K562 (cell line): ENCODE data around the gene USP4. TPM values are rescaled to one million over a fixed set of nuclear protein-coding genes. Genes with fewer than 3 reads are reported as not detected.

ENCODE experiments used
- ARNT ChIP-seq, 2 experiments: fragments of 450-650 bp; IDR thresholded peaks; 2 replicates each; pipeline ENCODE4 v1.6.1; 2016; ENCODE audit warnings: mild to moderate bottlenecking in 1 of 2
- GABPB2 ChIP-seq: fragments of 250-450 bp; sonication (Bioruptor Pico); conservative IDR thresholded peaks from 2 replicates; pipeline ENCODE4 v1.5.1; 2021; ENCODE audit warnings: mild to moderate bottlenecking
- HDAC1 ChIP-seq, 2 experiments: fragments of 450-650 bp; IDR thresholded peaks; 2 replicates each; pipeline ENCODE4 v1.6.1; 2016 to 2017; ENCODE audit warnings: inconsistent platforms in 1 of 2, mild to moderate bottlenecking in 1 of 2, moderate library complexity in 1 of 2
- HDAC2 ChIP-seq: fragments of 450-650 bp; IDR thresholded peaks from 2 replicates; pipeline ENCODE4 v1.6.1; 2016; ENCODE audit warnings: mild to moderate bottlenecking
- HSF4 ChIP-seq: fragments of 250-450 bp; sonication (Bioruptor Pico); IDR thresholded peaks from 2 replicates; pipeline ENCODE4 v2.1.2; 2022; ENCODE audit warnings: mild to moderate bottlenecking, moderate library complexity, borderline replicate concordance
- KDM1A ChIP-seq, 2 experiments: fragments of 450-650 bp; IDR thresholded peaks; 2 replicates each; pipeline ENCODE4 v1.6.1; 2016; ENCODE audit warnings: mild to moderate bottlenecking in 2 of 2
- KLF10 ChIP-seq: fragments of 250-450 bp; sonication (Bioruptor Pico); IDR thresholded peaks from 2 replicates; pipeline ENCODE4 v1.6.1; 2021; ENCODE audit warnings: matching md5 sums
- LCOR ChIP-seq: sonication (generic); formaldehyde crosslinking; IDR thresholded peaks from 2 replicates; pipeline ENCODE4 v1.8.0; 2022; ENCODE audit warnings: mild to moderate bottlenecking, missing genetic modification reagents
- MLX ChIP-seq, 2 experiments: fragments of 450-650 bp in 1 of 2; sonication (generic) in 1 of 2; formaldehyde crosslinking; conservative IDR thresholded peaks; 2 replicates each; pipeline versions ENCODE4 v1.4.0 to v1.8.1; 2020 to 2022; ENCODE audit warnings: mild to moderate bottlenecking in 1 of 2, missing genetic modification reagents in 1 of 2
- MYC ChIP-seq, 2 experiments: fragments of 250-450 bp in 1 of 2; sonication (Bioruptor Pico) in 1 of 2; IDR thresholded peaks; 2 replicates each; pipeline versions ENCODE4 v1.5.1 to v1.6.1; 2012 to 2021; ENCODE audit warnings: low read depth in 2 of 2, borderline replicate concordance in 1 of 2, improper control_type of control experiment in 1 of 2, low read length in 1 of 2, mild to moderate bottlenecking in 1 of 2, moderate library complexity in 1 of 2
- NR2C1 ChIP-seq, 2 experiments: fragments of 450-650 bp; IDR thresholded peaks; 2 replicates each; pipeline ENCODE4 v1.6.1; 2017; ENCODE audit warnings: mild to moderate bottlenecking in 2 of 2, antibody characterized with exemption in 1 of 2, inconsistent platforms in 1 of 2, missing compliant biosample characterization in 1 of 2, missing genetic modification characterization in 1 of 2
- RFX1 ChIP-seq: fragments of 450-650 bp; IDR thresholded peaks from 2 replicates; pipeline ENCODE4 v1.6.1; 2016; ENCODE audit warnings: mild to moderate bottlenecking, moderate library complexity
- RNF219 ChIP-seq: fragments of 250-450 bp; sonication (Bioruptor Pico); IDR thresholded peaks from 2 replicates; pipeline ENCODE4 v1.5.0; 2022; ENCODE audit warnings: mild to moderate bottlenecking
- SIRT6 ChIP-seq: IDR thresholded peaks from one replicate; pipeline ENCODE4 v1.6.1; 2012; ENCODE audit warnings: low read depth, mild to moderate bottlenecking, control low read depth, inconsistent platforms, low read length, moderate library complexity
- SMARCA4 ChIP-seq: fragments of 450-650 bp; IDR thresholded peaks from 2 replicates; pipeline ENCODE4 v1.6.1; 2016
- SNIP1 ChIP-seq: fragments of 450-650 bp; IDR thresholded peaks from 2 replicates; pipeline ENCODE4 v1.7.1; 2017; ENCODE audit warnings: low read depth, mild to moderate bottlenecking
- TSHZ1 ChIP-seq: fragments of 250-450 bp; sonication (Bioruptor Pico); IDR thresholded peaks from 2 replicates; pipeline ENCODE4 v1.4.0; 2020; ENCODE audit warnings: mild to moderate bottlenecking, moderate library complexity
- ZEB2 ChIP-seq: fragments of 450-650 bp; IDR thresholded peaks from 2 replicates; pipeline ENCODE4 v1.6.1; 2016
- ZNF354B ChIP-seq: fragments of 250-450 bp; sonication (Bioruptor Pico); IDR thresholded peaks from 2 replicates; pipeline ENCODE4 v1.4.0; 2020
- ZZZ3 ChIP-seq: fragments of 450-650 bp; IDR thresholded peaks from 2 replicates; pipeline ENCODE4 v1.6.1; 2016; ENCODE audit warnings: antibody characterized with exemption, mild to moderate bottlenecking, moderate library complexity
- polyA plus RNA-seq, 8 experiments: library from polyadenylated mRNA; depleted of rRNA in 4 of 8; stranded (reverse) in 5 of 8; unstranded in 3 of 8; fragments of >200 nt; fragmentation: Nextera tagmentation in 2 of 8; fragmentation: Illumina TruSeq in 1 of 8; extraction: Ambion mirVana in 2 of 8; extraction: Trizol in 1 of 8; gene quantifications; 2 replicates each; pipeline versions ENCODE4 v1.2.1 to v1.2.3, GENCODE V29; 2011 to 2014; ENCODE audit warnings: inconsistent platforms in 1 of 8, missing spikeins in 1 of 8
- total RNA-seq, 7 experiments: library from RNA; depleted of rRNA in 6 of 7; stranded (reverse); fragments of >200 nt in 6 of 7; fragmentation: Illumina TruSeq in 2 of 7; extraction: Trizol in 2 of 7; gene quantifications; 2 replicates each; pipeline versions ENCODE4 v1.2.1 to v1.2.3, GENCODE V29; 2011 to 2021; ENCODE audit warnings: low replicate concordance in 1 of 7

The USP4 gene
- total and polyA plus RNA-seq, 9 of the 15 experiments (the other 6 are each of a cell fraction or from before 2014, with no cell fraction given): 11.8 to 40.4 (median 22.9) TPM

GRCh38 chr3:49349348-49350114, 9.7 kb upstream of the USP4 start (continued):
- TF ChIP-seq MYC (IDR thresholded peaks at IDR 0.05; ENCODE audit: low read depth, low read length) (peak; percentile 21; the same call in 1 of the 2 replicates), MYC (CRISPR knock-in tag; IDR thresholded peaks at IDR 0.05; ENCODE audit: borderline replicate concordance, low read depth) (no peak), SMARCA4 (peak; percentile 96), ARNT (IDR thresholded peaks at IDR 0.05) (0 out of 4 replicates have a peak, but pooled peaks of 1 of the 2 experiments have one; percentile 18), GABPB2 (CRISPR knock-in tag) (no peak), ZEB2 (peak; percentile 97), ZNF354B (CRISPR knock-in tag) (no peak), SNIP1 (no peak), HSF4 (CRISPR knock-in tag) (0 out of 2 replicates have a peak, but pooled peaks have one; percentile 15), KDM1A (IDR thresholded peaks at IDR 0.05) (peak; percentile 63 to 81), RNF219 (CRISPR knock-in tag) (no peak), HDAC1 (IDR thresholded peaks at IDR 0.05) (peak in 1 of 2 experiments; percentile 67; a peak in 2 of 4 replicates), KLF10 (CRISPR knock-in tag) (no peak), NR2C1 (IDR thresholded peaks at IDR 0.05) (no peak), NR2C1 (tag; IDR thresholded peaks at IDR 0.05) (peak; percentile 61; the same call in 1 of the 2 replicates), RFX1 (no peak), ZZZ3 (no peak), MLX (CRISPR knock-in tag; conservative IDR thresholded peaks at IDR 0.05) (no peak), TSHZ1 (no peak), SIRT6 (no peak), LCOR (CRISPR knock-in tag) (no peak), HDAC2 (peak; percentile 76; the same call in 1 of the 2 replicates)
